HG03097 (cell line): ENCODE results near the gene HTR7.
"Not testable (repeated sequence)": the region's sequence is repeated elsewhere in the genome, so short reads cannot be mapped to it uniquely, and the experiment has no call there.

Experiments
- ATAC-seq: cut with Tn5 transposase; IDR thresholded peaks from one replicate; pipeline ENCODE4 v1.9.1; 2021; ENCODE audit not compliant: unreplicated experiment, low FRiP score

The HTR7 gene

DNA sequence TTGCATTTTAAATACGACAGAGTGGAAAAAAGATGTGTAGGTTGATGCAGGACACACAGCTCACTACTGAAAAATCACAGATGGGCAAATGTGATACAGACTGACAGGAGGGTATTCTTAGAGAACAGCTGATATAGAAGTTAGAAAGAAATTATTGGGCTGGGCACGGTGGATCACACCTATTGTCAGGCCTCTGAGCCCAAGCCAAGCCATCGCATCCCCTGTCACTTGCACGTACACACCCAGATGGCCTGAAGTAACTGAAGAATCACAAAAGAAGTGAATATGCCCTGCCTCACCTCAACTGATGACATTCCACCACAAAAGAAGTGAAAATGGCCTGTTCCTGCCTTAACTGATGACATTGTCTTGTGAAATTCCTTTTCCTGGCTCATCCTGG, 50.7 kb downstream of the HTR7 start:
- not testable (repeated sequence) for ATAC-seq

DNA sequence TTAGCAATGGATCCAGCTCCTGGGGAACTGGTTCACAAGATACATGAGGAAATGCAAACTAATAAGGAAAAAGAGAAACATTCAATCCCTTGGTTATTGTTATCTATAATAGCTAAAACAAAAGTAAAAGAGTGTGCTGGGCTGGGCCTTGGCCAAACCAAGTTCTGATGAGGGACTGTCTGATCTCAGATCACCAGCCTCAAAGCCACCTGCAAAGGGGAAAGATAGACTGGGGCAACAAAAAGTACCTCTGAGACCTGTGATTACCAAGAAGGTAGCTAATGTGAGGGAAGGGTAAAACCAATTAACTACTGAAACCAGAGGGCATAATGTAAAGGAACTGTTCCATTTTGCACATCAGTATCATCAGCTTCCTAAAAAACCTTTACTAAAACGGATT, 51.2 kb downstream of the HTR7 start:
- ATAC-seq = no peak

DNA sequence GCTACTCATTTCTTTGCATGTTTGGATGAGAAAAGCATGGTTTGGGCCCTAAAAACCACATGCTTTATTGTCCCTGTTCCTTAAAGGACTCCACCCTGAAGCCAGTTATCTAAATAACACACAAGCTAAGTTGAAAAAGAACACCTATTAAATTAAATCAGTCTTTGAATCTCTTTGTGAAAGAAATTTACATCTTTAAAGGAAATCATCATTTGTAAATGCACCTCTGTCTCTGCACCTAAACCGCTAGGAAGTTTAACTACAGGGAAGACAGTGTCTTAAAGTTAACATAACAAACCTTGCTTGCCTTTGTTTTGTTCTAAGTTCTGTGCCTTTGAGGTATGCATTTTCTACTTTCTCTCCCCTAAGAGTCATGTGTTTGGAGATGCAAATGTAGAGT, 52.6 kb downstream of the HTR7 start:
- no peak for ATAC-seq

DNA sequence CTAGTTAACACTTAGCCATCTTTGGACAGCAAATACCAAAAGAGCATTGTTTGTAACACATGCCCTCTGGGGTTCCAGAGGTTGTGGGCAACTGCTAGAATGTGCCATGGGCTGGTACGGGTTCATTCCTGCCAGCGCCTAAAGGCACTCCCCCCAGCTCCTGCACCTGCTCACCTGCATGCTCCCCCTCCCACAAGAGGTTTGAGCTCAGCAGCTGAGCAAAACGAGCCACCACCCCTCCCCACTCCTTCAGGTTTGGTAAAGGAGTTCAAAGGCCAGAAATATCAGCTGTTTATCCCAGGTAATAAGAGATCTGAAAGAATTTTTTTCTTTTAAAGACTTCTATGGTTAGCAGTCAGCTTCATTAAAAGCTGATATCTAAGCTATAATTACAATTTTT, 53.5 kb downstream of the HTR7 start:
- ATAC-seq = no peak

DNA sequence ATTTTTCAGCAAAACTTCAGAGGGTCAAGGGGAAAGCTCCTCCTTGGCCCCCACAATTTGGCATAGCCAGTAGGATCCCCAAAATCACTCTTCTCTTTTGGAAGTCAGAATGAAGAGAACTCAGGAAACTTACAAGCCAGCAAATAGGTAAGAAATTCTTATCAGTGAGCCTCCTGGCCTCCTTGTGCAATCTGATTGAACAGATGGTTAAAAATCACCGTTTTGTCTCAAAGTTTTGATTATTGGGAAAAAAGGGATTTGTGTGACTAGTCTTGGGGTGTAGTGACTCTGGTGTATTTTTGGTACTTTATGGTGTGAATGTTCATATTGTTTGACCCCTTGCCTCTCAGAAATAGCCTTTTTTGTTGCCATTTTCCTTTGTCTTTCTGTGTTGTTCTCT, 56.2 kb downstream of the HTR7 start:
- no peak for ATAC-seq

DNA sequence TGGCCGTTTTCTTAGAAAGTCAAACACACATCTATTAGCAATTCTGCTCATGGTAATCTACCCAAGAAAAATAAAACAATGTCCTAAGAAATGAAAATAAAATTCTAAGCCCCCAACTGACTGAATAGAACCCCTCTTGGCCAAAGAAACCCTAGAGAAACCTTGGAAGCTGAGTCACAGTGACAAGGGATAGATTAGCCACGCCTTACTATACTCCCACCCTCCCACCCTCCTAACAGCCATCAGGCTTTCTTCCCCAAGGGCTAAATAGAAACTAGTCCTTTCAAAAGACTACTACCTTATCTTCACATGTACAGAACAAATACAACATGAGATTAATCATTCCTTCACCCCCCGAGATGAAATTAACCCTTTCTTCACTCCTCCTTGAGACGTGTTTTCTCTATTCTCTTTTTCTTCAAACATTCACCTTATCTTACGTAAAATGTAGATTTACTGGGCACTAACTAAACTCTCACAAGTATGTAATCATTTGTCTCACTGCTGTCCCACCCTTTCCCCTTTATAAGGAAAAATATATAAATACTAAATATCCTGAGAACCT, 57.5 kb downstream of the HTR7 start:
- ATAC-seq = no peak

DNA sequence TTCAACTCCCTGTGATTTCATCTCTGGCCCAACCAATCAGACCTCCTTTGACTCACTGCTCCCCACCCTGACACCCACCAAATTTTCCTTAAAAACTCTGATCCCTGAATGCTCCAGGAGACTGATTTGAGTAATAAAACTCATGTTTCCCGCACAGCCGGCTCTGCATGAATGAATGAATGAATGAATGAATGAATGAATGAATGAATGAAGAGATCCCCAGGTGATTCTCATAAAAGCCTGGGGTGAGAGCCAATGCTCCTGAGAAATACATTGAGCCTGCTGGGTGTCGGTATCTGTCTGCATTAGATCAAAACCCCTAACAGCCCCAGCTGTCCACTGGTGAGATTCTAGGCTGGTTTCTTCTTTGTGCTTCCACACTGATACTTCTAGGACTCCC, 58.7 kb downstream of the HTR7 start:
- no peak for ATAC-seq

DNA sequence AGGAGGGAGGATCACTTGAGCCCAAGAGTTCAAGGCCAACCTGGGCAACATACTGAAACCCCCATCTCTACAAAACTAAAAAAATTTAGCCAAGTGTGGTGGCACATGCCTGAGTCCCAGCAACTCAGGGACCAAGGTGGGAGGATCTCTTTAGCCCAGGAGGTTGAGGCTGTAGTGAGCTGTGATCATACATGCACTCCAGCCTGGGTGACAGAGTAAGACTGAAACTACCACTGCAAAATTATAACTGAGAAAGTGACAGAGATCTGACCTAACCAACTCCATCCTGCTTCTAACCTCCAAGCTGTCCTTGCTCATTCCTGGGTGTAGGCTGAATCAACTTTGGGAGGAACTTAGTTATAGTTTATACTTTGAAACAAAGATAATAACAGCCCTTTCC, 59.4 kb downstream of the HTR7 start:
- no peak for ATAC-seq

DNA sequence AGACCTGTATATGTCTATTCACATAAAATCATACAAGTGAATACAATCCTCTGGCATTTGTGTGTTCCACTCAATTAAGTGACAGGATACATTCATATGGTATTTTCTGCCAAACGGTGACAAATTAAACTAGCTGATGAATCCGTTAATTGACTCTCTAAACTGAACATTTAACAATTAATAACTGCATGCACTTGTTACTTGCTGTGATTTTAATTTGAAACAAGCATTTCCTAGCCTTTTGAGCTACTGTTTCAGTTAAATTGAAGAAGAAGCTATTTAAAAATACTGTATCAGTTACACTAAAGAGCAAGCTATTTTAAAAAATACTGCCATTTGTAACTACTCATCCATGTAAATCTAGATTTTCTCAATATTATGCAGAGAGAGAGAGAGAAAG, 67.4 kb downstream of the HTR7 start:
- no peak for ATAC-seq

DNA sequence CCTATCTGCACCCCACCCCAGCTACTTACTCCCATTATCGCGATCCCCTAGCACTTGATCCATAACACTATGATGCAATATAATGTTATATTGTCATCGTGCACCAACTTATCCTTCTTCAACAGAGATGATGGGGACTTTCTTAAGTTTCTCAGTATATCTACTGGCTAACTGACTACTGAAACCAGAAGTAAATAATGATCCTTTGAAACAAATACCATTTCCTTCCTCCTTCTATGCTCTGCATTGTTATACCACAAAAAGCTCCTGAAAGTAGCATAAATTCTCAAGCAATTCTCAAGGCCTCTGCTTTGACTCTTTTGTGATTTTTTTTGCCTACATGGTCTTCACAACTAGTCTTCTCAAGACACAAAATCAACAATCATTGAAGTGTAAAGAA, 68.9 kb downstream of the HTR7 start:
- ATAC-seq = no peak

DNA sequence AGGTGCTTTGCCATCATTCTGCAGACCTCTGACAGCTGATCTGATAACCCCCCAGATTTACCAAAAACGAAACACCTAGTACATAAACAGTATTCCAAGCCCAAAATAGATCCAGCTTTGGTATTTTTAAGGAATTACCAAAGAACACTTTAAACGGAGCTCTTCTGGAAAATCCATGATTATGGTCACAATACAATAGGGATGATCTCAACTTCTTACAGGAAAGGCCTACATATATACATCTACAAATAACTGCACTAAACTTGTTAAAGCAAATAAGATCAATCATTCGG, 69.7 kb downstream of the HTR7 start:
- ATAC-seq = no peak

DNA sequence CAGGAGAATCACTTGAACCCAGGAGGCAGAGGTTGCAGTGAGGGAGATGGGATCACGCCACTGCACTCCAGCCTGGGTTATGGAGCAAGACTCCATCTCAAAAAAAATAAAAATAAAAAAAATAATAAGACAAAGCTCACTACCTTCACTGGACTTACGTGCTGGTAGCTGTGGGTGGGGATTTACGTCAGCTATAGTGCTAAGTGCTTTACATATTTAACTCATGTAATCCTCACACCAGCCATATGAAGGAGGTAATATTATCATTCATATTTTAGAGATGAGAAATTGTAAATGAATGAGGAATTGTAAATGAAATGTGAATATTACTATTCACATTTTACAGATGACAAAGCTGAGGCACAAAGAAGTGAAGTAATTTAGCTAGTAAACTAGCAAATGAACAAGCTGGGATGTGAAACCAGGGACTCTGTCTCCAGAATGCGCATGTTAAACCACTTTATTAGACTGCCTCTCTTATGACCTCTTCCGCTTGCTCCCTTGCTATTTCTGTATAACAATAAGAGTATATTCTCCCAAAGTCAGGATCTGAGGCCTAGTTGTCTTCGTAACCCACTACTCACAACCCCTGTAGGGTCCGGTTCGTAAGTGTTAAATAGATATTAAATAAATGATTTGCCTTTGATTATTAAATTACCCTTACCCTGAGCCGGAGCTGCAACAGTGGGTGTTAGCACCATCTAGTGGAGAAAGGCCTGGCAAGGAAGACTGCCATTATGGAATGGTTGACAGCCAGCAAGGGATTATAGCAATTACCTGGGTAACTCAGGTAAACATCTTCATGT, 70.2 kb downstream of the HTR7 start:
- ATAC-seq = no peak

DNA sequence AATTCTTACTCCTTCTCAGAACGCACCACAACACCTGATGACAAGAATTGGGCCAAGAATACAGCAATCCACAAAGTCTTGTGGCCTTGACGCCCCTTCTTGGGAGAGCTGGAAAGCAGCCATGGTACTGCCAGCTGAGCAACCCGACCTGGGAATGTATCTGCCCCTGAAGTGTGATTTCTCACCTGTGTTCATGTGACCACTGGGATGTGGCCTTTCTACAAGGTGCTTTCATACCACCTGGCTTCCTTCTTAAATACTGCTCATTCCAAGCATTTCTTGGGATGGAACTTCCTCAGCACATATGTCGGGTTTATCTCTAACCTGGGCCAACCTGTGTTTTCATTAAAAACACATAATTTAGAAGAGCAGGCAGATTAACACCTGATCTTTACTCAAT, 72.1 kb downstream of the HTR7 start:
- no peak for ATAC-seq

DNA sequence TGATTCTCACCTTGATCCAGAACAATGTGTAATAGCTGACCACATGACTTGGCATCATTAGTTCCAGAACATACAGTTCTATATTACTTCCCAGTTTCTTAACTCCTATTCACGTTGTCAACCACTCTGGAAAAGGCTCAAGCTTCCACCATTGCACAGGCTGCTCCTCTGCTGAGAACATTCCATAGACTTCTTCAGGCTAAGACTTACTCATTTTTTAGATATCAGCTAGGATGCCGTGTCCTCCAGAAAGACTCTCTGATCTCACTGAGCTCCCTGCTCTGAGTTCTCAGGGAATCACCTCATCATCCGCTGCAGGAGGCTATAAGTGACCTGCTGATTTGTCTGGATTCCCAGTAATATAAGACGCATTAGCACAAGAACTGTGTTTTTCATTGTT, 73.1 kb downstream of the HTR7 start:
- ATAC-seq = no peak

DNA sequence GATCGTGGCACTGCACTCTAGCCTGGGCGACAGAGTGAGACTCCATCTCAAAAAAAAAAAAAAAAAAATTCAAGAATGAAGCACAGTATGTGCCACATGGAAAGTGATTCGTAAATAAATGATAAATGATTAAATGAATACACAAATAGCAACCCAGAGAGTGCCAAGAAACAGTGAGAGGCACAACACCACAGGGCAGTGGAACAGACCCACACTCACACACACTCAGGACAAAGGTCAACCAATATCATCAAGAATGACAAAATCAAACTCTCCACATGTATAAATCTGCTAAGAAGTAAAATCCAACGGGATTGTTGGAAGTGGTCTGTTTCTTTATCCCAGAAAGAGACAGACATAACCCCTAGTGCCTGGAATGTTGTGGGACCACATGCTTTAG, 77.4 kb downstream of the HTR7 start:
- ATAC-seq = no peak

DNA sequence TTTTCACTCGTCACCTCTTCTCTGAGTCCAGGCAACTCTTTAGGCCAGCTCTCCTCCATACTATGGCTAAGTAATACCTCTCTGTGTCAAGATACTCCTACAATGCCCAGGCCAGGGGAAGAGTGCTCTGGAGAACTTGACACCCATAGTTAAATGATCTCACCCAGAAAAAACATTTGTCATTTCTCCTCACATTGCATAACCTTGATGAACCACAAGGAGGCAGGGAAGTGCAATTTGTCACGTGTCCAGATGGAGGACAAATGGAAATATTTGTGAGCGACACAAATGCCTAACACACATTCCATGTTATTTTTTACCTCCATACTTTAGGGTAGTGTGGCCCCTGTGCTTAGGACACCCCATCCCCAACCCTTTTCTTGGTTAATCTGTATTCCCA, 78.3 kb downstream of the HTR7 start:
- no peak for ATAC-seq

DNA sequence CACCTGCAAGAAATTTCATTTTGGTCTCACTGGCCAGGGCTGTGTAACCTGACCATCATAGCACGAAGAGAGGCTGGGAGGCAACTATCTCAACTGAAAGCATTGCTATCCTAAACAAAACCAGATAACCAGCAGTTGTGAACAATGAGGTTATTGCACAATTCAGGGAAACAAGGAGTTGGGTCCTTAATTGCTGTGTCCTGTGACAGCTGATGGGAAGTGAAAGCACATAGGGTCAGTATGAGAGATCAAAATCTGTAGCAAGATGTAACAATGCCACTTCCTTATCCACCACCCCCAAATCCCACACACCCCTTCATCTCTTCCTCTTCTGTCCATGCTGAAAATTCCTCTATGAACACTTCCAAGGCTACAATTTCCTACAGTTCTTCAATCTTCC, 80.2 kb downstream of the HTR7 start:
- ATAC-seq = no peak

DNA sequence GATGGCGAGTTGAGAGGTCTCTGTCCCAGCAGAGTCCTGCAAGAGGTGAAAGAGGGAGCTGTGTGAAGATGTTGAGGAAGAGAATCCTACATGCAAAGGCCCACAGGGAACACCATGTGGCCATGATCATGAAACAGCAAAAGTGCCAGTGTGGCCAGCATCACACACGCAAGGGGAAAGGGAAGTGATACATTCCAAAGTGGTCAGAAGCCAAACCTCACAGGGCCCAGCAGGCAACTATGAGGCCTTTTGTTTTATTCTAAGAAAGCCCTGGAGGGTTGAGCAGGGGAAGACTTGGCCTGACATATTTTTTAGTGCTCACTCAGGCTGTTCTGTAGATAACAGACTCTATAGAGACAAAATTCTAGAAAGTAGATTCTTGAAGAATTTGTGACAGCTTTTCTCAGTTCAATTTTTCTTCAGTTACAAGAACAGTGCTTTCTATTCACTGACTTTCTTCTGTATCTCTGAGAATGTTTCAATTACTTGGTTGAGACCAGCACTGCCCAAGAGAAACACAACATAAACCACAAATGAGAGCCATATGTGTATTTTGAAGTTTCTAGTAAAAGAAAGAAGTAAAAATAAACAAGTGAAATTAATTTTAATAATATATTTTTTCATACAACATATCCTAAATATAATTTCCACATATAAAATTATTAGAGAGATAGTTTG, 82.3 kb downstream of the HTR7 start:
- ATAC-seq = no peak

DNA sequence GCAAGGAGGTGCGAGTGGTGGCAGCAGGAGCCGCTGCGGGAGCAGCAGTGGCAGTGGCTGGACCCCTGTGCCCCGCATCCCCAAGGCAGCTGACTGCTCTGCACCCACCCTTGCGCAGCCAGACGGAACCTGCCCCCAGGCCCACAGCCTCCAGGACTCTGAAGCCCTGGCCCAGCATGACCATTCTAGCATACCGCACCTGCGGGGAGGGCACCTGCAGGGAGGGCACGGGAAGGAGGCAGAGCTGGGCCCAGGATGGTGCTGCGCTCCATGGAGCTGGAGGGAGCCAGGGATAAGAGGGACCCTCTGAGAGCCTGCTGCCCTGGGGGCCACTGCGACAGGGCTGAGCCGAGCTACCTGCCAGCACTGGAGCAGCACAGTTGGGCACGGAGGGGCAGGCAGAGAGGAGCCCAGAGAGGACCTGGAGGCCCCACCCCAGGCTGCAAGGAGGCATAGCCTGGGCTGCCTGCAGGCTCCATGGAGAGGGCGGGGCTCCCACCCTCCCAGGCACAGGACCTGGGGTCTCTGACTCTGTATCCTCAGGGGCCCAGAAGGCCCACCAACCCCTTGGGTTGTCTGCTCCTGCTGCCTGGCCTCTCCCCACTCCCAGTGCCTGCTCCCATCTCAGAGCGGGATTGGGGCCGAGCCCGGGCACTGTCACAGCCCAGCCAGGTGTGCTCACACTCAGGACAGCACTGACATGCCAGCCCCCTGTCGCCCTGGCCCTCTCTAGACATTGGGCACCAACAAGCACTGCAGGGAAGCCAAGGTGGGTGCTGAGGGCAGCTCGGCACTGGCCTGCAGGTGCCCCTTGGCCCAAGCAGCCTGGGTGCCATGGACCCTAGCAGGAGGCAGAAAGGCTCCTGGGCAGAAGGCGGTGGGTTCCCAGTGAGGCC, 87.6 kb downstream of the HTR7 start:
- no peak for ATAC-seq

DNA sequence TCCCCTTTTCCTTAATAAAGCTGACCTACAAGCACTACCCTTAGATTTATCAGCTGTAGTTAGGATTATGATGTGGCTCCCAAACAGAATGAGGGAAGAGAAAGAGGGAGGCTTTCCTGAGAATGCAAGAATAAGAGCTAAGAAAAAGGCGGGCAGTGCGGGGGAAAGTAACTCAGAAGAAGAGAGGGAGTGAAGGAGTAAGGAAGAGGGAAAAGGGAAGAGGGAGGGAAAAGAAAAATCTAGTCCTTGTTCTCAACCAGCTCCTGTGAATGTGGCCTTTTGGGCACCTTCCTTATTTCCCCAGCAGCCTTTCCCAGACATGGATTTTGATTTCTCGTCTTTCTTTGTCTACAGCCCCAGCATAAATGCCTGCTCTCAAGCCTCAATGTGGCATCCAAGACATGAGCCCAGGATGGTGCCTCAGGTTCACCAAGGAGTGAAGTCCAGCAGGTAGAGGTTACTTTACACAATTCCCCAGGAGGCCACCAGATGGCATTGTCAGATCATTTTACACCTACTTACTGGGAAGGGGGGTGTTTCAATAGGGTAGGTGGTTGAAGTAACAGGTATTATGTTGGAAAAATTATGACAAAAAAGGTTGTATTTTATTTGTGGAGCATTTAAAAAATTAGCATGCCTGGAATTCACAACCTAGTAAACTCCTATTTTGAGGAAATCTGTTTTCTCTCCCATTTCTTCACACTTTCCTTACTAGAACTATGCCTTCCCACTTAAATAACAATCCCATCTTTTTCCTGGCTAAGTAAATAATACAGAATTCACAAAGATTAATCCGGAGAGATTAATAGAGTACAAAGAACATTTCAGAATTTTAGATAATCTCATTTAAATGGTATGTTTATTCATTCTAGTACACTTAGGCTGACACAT, 106.5 kb downstream of the HTR7 start:
- no peak for ATAC-seq
